CMK (cell line): ENCODE results near the gene LEMD3.

Experiments used
- DNase-seq: peaks from one replicate; pipeline ENCODE4 v3.0.0-alpha.2; 2010; ENCODE audit warnings: low read depth

The LEMD3 gene

GRCh38 chr12:65208964-65209654, 39.7 kb downstream of the LEMD3 start:
- DNase-seq, result no peak

GRCh38 chr12:65209655-65210043, 40.3 kb downstream of the LEMD3 start:
- no peak for DNase-seq

GRCh38 chr12:65217086-65217485, 47.7 kb downstream of the LEMD3 start:
- DNase-seq, result no peak

GRCh38 chr12:65220761-65221160, 51.4 kb downstream of the LEMD3 start:
- DNase-seq, result no peak

- no peak for DNase-seq
Observed at GRCh38 chr12:65229441-65229840, 60.1 kb downstream of the LEMD3 start.

GRCh38 chr12:65232476-65233077, 63.2 kb downstream of the LEMD3 start:
- DNase-seq, result no peak

GRCh38 chr12:65237153-65237552, 67.8 kb downstream of the LEMD3 start:
- no peak for DNase-seq

GRCh38 chr12:65238609-65239008, 69.2 kb downstream of the LEMD3 start:
- DNase-seq, result no peak

GRCh38 chr12:65248656-65249633, 79.6 kb downstream of the LEMD3 start:
- no peak for DNase-seq

- DNase-seq, result no peak
Observed at GRCh38 chr12:65252515-65252914, 83.1 kb downstream of the LEMD3 start.

- DNase-seq, result no peak
Observed at GRCh38 chr12:65257986-65258385, 88.6 kb downstream of the LEMD3 start.

- DNase-seq, result no peak
Observed at GRCh38 chr12:65259501-65259900, 90.1 kb downstream of the LEMD3 start.

- DNase-seq, result no peak
Observed at GRCh38 chr12:65263777-65264176, 94.4 kb downstream of the LEMD3 start.

- no peak for DNase-seq
Observed at GRCh38 chr12:65266408-65266807, 97.0 kb downstream of the LEMD3 start.

- DNase-seq, result no peak
Observed at GRCh38 chr12:65269603-65270002, 100.2 kb downstream of the LEMD3 start.

- no peak for DNase-seq
Observed at GRCh38 chr12:65274602-65275272, 105.4 kb downstream of the LEMD3 start.

GRCh38 chr12:65275627-65276026, 106.2 kb downstream of the LEMD3 start:
- DNase-seq, result no peak

- no peak for DNase-seq
Observed at GRCh38 chr12:65276916-65277530, 107.6 kb downstream of the LEMD3 start.

GRCh38 chr12:65277994-65278575, 108.7 kb downstream of the LEMD3 start:
- DNase-seq, result no peak

- no peak for DNase-seq
Observed at GRCh38 chr12:65278576-65279368, 109.4 kb downstream of the LEMD3 start, which contains the start of gene MSRB3. Gene MSRB3 (plus strand): TSS chr12:65278683. CDS start chr12:65308580, 29,897 bp downstream.
